HG03342 (cell line): ENCODE results near the gene CASTOR1.

Source experiments
- ATAC-seq: cut with Tn5 transposase; IDR thresholded peaks from one replicate; pipeline ENCODE4 v1.9.1; 2021; ENCODE audit warnings: mild to moderate bottlenecking, moderate library complexity; ENCODE audit not compliant: unreplicated experiment

Gene CASTOR1

GRCh38 chr22:30286331-30286730, 3.0 kb downstream of the CASTOR1 start:
- no peak for ATAC-seq

- no peak for ATAC-seq
Observed at GRCh38 chr22:30285846-30286200, 3.5 kb downstream of the CASTOR1 start.

- no peak for ATAC-seq
Observed at GRCh38 chr22:30285176-30285845, 4.0 kb downstream of the CASTOR1 start.

- no peak for ATAC-seq
Observed at GRCh38 chr22:30284666-30285065, 4.6 kb downstream of the CASTOR1 start.

- ATAC-seq = no peak
Observed at GRCh38 chr22:30284172-30284571, 5.1 kb downstream of the CASTOR1 start.

- no peak for ATAC-seq
Observed at GRCh38 chr22:30283342-30283741, 6.0 kb downstream of the CASTOR1 start.

GRCh38 chr22:30282616-30283046, 6.7 kb downstream of the CASTOR1 start:
- no peak for ATAC-seq

- ATAC-seq = no peak
Observed at GRCh38 chr22:30280505-30280904, 8.8 kb downstream of the CASTOR1 start.

- no peak for ATAC-seq
Observed at GRCh38 chr22:30279932-30280331, 9.4 kb downstream of the CASTOR1 start.

GRCh38 chr22:30279046-30279788, 10.1 kb downstream of the CASTOR1 start:
- no peak for ATAC-seq

- ATAC-seq = no peak
Observed at GRCh38 chr22:30277547-30278344, 11.6 kb downstream of the CASTOR1 start.

- ATAC-seq = no peak
Observed at GRCh38 chr22:30276039-30276438, 13.3 kb downstream of the CASTOR1 start.

- ATAC-seq = no peak
Observed at GRCh38 chr22:30275625-30276024, 13.7 kb downstream of the CASTOR1 start.

- no peak for ATAC-seq
Observed at GRCh38 chr22:30274437-30274812, 14.9 kb downstream of the CASTOR1 start.

GRCh38 chr22:30273711-30274436, 15.4 kb downstream of the CASTOR1 start:
- no peak for ATAC-seq

GRCh38 chr22:30272781-30273601, 16.3 kb downstream of the CASTOR1 start:
- no peak for ATAC-seq

- ATAC-seq = no peak
Observed at GRCh38 chr22:30270832-30271231, 18.5 kb downstream of the CASTOR1 start.

- no peak for ATAC-seq
Observed at GRCh38 chr22:30268331-30268730, 21.0 kb downstream of the CASTOR1 start.

- no peak for ATAC-seq
Observed at GRCh38 chr22:30267382-30268302, 21.7 kb downstream of the CASTOR1 start.
